Kidney epithelial cell (primary cell): Measurements from ENCODE around the gene MRPS2. TPM values are rescaled to one million over a fixed set of nuclear protein-coding genes. Genes with fewer than 3 reads are reported as not detected.
A peak's percentile ranks its signal among the peaks of the same experiment; 100 is the strongest.

Experiments used
- DNase-seq: peaks from one replicate; pipeline ENCODE4 v3.0.0-alpha.2; 2010; ENCODE audit warnings: low read depth
- H3K27me3 ChIP-seq: 2 replicates; pipeline ENCODE4 v1.6.0; 2011; ENCODE audit warnings: low read length; ENCODE audit not compliant: control insufficient read depth, insufficient read depth
- H3K36me3 ChIP-seq: 2 replicates; pipeline ENCODE4 v1.5.1; 2011; ENCODE audit warnings: low read length; ENCODE audit not compliant: control insufficient read depth, insufficient read depth
- H3K4me3 ChIP-seq: 2 replicates; pipeline ENCODE4 v1.5.1; 2011; ENCODE audit warnings: low read depth, mild to moderate bottlenecking, control low read depth, low read length
- total RNA-seq: library from RNA; depleted of rRNA; stranded (reverse); fragments of >200 nt; gene quantifications from 2 replicates; pipeline ENCODE4 v1.2.3, GENCODE V29; 2015
- TF ChIP-seq, protein P1 (sequence below): IDR thresholded peaks from 2 replicates; pipeline ENCODE4 v1.5.1; 2011; ENCODE audit warnings: mild to moderate bottlenecking, moderate library complexity, low read length, control low read depth, inconsistent platforms; ENCODE audit not compliant: insufficient read depth, poor library complexity, severe bottlenecking

MRPS2 gene
- total RNA-seq, 1 donor from 2014 or later = 72.4 TPM

DNA sequence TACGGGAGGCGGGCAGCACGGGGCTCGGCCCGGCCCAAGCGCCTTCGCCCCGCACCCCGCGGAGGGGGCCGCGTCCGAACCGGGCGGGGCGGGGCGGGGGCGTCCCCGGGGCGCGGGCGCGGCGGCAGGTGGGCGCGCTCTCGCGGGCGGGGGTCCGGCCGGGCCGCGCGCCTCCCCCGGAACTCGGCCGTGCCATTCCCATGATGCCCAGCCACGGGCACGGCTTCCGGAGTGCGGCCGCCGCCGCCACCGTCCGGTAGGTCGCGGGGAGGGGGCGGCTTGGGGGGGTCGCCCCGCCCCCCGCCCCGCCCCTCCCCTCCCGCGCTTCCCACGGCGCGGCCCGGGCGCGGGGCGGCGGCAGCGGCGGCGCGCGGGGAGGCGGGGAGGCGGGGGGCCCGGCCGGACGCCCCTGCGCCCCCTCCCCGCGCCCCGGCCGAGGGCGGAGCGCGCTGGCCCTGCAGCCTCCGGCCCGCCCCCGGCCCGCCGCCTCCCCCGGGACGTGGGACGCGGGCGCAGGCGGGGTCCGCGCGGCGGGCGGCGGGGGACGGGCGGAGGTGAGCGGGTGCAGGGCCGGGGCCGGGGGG, 20.9 kb upstream of the MRPS2 start, which contains the start of gene PPP1R26:
Gene PPP1R26, plus strand, starts transcription at position 314 of the 584 bp plus-strand sequence. CDS start 4,729 bp downstream, outside the sequence.
- peak within 1 kb of the TSS; percentile 88 for H3K4me3 ChIP-seq
- TF ChIP-seq, protein P1, sequence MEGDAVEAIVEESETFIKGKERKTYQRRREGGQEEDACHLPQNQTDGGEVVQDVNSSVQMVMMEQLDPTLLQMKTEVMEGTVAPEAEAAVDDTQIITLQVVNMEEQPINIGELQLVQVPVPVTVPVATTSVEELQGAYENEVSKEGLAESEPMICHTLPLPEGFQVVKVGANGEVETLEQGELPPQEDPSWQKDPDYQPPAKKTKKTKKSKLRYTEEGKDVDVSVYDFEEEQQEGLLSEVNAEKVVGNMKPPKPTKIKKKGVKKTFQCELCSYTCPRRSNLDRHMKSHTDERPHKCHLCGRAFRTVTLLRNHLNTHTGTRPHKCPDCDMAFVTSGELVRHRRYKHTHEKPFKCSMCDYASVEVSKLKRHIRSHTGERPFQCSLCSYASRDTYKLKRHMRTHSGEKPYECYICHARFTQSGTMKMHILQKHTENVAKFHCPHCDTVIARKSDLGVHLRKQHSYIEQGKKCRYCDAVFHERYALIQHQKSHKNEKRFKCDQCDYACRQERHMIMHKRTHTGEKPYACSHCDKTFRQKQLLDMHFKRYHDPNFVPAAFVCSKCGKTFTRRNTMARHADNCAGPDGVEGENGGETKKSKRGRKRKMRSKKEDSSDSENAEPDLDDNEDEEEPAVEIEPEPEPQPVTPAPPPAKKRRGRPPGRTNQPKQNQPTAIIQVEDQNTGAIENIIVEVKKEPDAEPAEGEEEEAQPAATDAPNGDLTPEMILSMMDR = no peak
- H3K27me3 ChIP-seq = no peaks in the 10 kb centered on the region
- H3K36me3 ChIP-seq = no peaks in the 10 kb centered on the region
- no peak for DNase-seq

DNA sequence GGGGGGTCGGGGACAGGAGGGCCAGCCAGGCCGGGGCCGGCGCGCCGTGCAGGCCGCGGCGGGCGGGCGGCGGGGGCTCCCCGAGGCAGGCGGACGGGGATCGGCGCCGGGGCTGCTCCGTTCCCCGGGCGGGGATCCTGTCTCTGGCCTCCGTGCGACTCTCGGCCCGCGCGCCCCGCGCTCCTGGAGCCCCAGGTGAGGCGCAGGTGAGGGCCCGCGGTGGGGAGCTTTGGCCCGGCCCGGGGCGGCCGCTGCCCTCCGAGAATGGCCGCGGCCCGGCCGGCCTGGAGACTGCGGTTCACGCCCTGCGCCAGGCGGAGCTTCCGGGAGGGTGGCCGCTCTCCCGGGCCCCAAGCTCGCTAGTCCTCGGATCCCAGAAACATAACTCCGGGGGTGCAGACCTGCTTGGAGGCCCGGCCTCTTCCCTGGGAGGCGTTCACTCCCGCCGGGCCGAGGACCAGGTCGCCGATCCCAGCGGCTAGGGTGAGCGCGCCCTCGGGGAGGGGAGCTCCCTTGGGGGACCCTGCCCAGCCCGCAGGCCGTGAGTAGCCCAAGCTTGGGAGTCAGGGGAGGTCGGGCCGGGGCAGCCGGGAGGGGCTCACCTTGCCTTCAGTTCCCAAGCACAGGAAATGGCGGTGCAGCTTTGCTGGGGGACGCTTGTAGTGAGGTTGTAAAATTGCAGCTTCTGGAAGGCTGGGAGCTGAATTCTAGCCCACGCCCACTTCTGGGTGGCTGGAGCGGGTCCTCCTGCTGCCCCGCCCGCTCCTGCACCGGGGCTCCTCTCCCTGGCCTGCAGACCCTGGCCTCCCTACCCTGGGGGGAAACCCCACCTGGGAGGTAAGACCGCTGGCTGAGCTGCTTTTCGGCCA, 20.2 kb upstream of the MRPS2 start:
- no peak for DNase-seq
- TF ChIP-seq, protein P1 = no peak

GRCh38 chr9:135480940-135481310, 19.6 kb upstream of the MRPS2 start:
- Histone ChIP-seq H3K27me3 (no peaks in the 10 kb centered on the region), H3K36me3 (no peaks in the 10 kb centered on the region), H3K4me3 (peak overlapping the region; percentile 88)
- TF ChIP-seq, protein P1 = no peak
- no peak for DNase-seq

More for the DNA sequence above, 20.2 kb upstream of the MRPS2 start:
- Histone ChIP-seq H3K36me3 (no peaks in the 10 kb centered on the region), H3K27me3 (no peaks in the 10 kb centered on the region), H3K4me3 (peak overlapping the region; percentile 88)

GRCh38 chr9:135482015-135482754, 18.3 kb upstream of the MRPS2 start:
- Histone ChIP-seq H3K4me3 (no peak overlapping the region), H3K36me3 (no peaks in the 10 kb centered on the region), H3K27me3 (no peaks in the 10 kb centered on the region)
- no peak for DNase-seq
- TF ChIP-seq, protein P1 = no peak

GRCh38 chr9:135484460-135485277, 15.8 kb upstream of the MRPS2 start:
- H3K27me3 ChIP-seq = no peaks in the 10 kb centered on the region

More at GRCh38 chr9:135484460-135485277, 15.8 kb upstream of the MRPS2 start:
- no peak for DNase-seq
- Histone ChIP-seq H3K36me3 (no peaks in the 10 kb centered on the region), H3K4me3 (no peak overlapping the region)
- TF ChIP-seq, protein P1 = no peak
